ENCODE data around the gene TMIGD1.
A peak's percentile ranks its signal among the peaks of the same experiment; 100 is the strongest.

TMIGD1 gene

GRCh38 chr17:30296499-30297080 is 37.3 kb downstream of the TMIGD1 start:
- Mint-ChIP-seq H3K36me3 (ENCODE audit: low read depth) (no peaks in the 10 kb centered on the region), H3K27ac (no peak overlapping the region), H3K9me3 (no peaks in the 10 kb centered on the region), H3K4me3 (no peak overlapping the region), H3K27me3 (ENCODE audit: low read depth) (no peaks in the 10 kb centered on the region), H3K4me1 (ENCODE audit: low read depth) (no peaks in the 10 kb centered on the region)

GRCh38 chr17:30292286-30292858 is 41.5 kb downstream of the TMIGD1 start:
- no peaks in the 10 kb centered on the region for H3K9me3 Mint-ChIP-seq
- peak overlapping the region; percentile 23 for H3K27ac Mint-ChIP-seq
- H3K36me3 Mint-ChIP-seq (ENCODE audit: low read depth): peaks cover 8% of the 10 kb centered on the region
- H3K4me1 Mint-ChIP-seq (ENCODE audit: low read depth): peaks cover 15% of the 10 kb centered on the region
- H3K27me3 Mint-ChIP-seq (ENCODE audit: low read depth): no peaks in the 10 kb centered on the region
- H3K4me3 Mint-ChIP-seq: peak overlapping the region; percentile 61

- Mint-ChIP-seq H3K36me3 (ENCODE audit: low read depth) (peaks cover 12% of the 10 kb centered on the region), H3K27me3 (ENCODE audit: low read depth) (no peaks in the 10 kb centered on the region), H3K9me3 (no peaks in the 10 kb centered on the region), H3K27ac (peak within 1 kb of the TSS; percentile 84), H3K4me1 (ENCODE audit: low read depth) (peaks cover 15% of the 10 kb centered on the region), H3K4me3 (peak within 1 kb of the TSS; percentile 91)
Observed at GRCh38 chr17:30291543-30292285, 42.1 kb downstream of the TMIGD1 start, which contains the start of gene BLMH. Gene BLMH, minus strand, starts transcription at chr17:30291944. Its CDS starts 125 bp downstream, at chr17:30291819.

GRCh38 chr17:30290696-30291542 is 42.9 kb downstream of the TMIGD1 start:
- no peaks in the 10 kb centered on the region for H3K27me3 Mint-ChIP-seq (ENCODE audit: low read depth)

GRCh38 chr17:30290077-30290476 is 43.8 kb downstream of the TMIGD1 start:
- H3K9me3 Mint-ChIP-seq: no peaks in the 10 kb centered on the region
- H3K27ac Mint-ChIP-seq: no peak overlapping the region
- H3K27me3 Mint-ChIP-seq (ENCODE audit: low read depth): no peaks in the 10 kb centered on the region
- peak overlapping the region; percentile 91 for H3K4me3 Mint-ChIP-seq
- peaks cover 20% of the 10 kb centered on the region for H3K36me3 Mint-ChIP-seq (ENCODE audit: low read depth)
- peaks cover 15% of the 10 kb centered on the region for H3K4me1 Mint-ChIP-seq (ENCODE audit: low read depth)

More at GRCh38 chr17:30290696-30291542, 42.9 kb downstream of the TMIGD1 start:
- peak overlapping the region; percentile 84 for H3K27ac Mint-ChIP-seq
- H3K4me3 Mint-ChIP-seq: peak overlapping the region; percentile 91
- H3K36me3 Mint-ChIP-seq (ENCODE audit: low read depth): peaks cover 14% of the 10 kb centered on the region
- no peaks in the 10 kb centered on the region for H3K9me3 Mint-ChIP-seq
- peaks cover 15% of the 10 kb centered on the region for H3K4me1 Mint-ChIP-seq (ENCODE audit: low read depth)

- Mint-ChIP-seq H3K27me3 (ENCODE audit: low read depth) (no peaks in the 10 kb centered on the region), H3K36me3 (ENCODE audit: low read depth) (peaks cover 30% of the 10 kb centered on the region), H3K4me3 (no peak overlapping the region), H3K9me3 (no peaks in the 10 kb centered on the region), H3K4me1 (ENCODE audit: low read depth) (peaks cover 4% of the 10 kb centered on the region), H3K27ac (no peak overlapping the region)
Observed at GRCh38 chr17:30279156-30279555, 54.7 kb downstream of the TMIGD1 start.

GRCh38 chr17:30278032-30278431 is 55.8 kb downstream of the TMIGD1 start:
- peaks cover 31% of the 10 kb centered on the region for H3K36me3 Mint-ChIP-seq (ENCODE audit: low read depth)
- H3K4me3 Mint-ChIP-seq: no peak overlapping the region
- H3K27ac Mint-ChIP-seq: no peak overlapping the region
- no peaks in the 10 kb centered on the region for H3K9me3 Mint-ChIP-seq
- H3K27me3 Mint-ChIP-seq (ENCODE audit: low read depth): no peaks in the 10 kb centered on the region
- peaks cover 4% of the 10 kb centered on the region for H3K4me1 Mint-ChIP-seq (ENCODE audit: low read depth)

GRCh38 chr17:30275911-30276310 is 57.9 kb downstream of the TMIGD1 start:
- H3K27ac Mint-ChIP-seq: no peak overlapping the region
- H3K27me3 Mint-ChIP-seq (ENCODE audit: low read depth): no peaks in the 10 kb centered on the region
- H3K9me3 Mint-ChIP-seq: no peaks in the 10 kb centered on the region
- no peak overlapping the region for H3K4me3 Mint-ChIP-seq
- peaks cover 39% of the 10 kb centered on the region for H3K36me3 Mint-ChIP-seq (ENCODE audit: low read depth)
- H3K4me1 Mint-ChIP-seq (ENCODE audit: low read depth): peaks cover 4% of the 10 kb centered on the region

- no peak overlapping the region for H3K27ac Mint-ChIP-seq
- no peaks in the 10 kb centered on the region for H3K27me3 Mint-ChIP-seq (ENCODE audit: low read depth)
- peaks cover 4% of the 10 kb centered on the region for H3K4me1 Mint-ChIP-seq (ENCODE audit: low read depth)
- peaks cover 38% of the 10 kb centered on the region for H3K36me3 Mint-ChIP-seq (ENCODE audit: low read depth)
- H3K9me3 Mint-ChIP-seq: no peaks in the 10 kb centered on the region
- no peak overlapping the region for H3K4me3 Mint-ChIP-seq
Observed at GRCh38 chr17:30274887-30275286, 59.0 kb downstream of the TMIGD1 start.

GRCh38 chr17:30273373-30273772 is 60.5 kb downstream of the TMIGD1 start:
- peaks cover 3% of the 10 kb centered on the region for H3K4me1 Mint-ChIP-seq (ENCODE audit: low read depth)
- H3K36me3 Mint-ChIP-seq (ENCODE audit: low read depth): peaks cover 35% of the 10 kb centered on the region
- H3K9me3 Mint-ChIP-seq: no peaks in the 10 kb centered on the region
- H3K4me3 Mint-ChIP-seq: no peak overlapping the region
- H3K27ac Mint-ChIP-seq: no peak overlapping the region
- no peaks in the 10 kb centered on the region for H3K27me3 Mint-ChIP-seq (ENCODE audit: low read depth)

GRCh38 chr17:30271102-30271501 is 62.8 kb downstream of the TMIGD1 start:
- no peak overlapping the region for H3K27ac Mint-ChIP-seq
- peaks cover 3% of the 10 kb centered on the region for H3K4me1 Mint-ChIP-seq (ENCODE audit: low read depth)
- peaks cover 43% of the 10 kb centered on the region for H3K36me3 Mint-ChIP-seq (ENCODE audit: low read depth)

GRCh38 chr17:30267625-30268024 is 66.2 kb downstream of the TMIGD1 start:
- H3K4me1 Mint-ChIP-seq (ENCODE audit: low read depth): no peaks in the 10 kb centered on the region
- H3K4me3 Mint-ChIP-seq: no peak overlapping the region
- H3K27ac Mint-ChIP-seq: no peak overlapping the region
- peaks cover 44% of the 10 kb centered on the region for H3K36me3 Mint-ChIP-seq (ENCODE audit: low read depth)
- no peaks in the 10 kb centered on the region for H3K9me3 Mint-ChIP-seq
- no peaks in the 10 kb centered on the region for H3K27me3 Mint-ChIP-seq (ENCODE audit: low read depth)

More at GRCh38 chr17:30271102-30271501, 62.8 kb downstream of the TMIGD1 start:
- Mint-ChIP-seq H3K27me3 (ENCODE audit: low read depth) (no peaks in the 10 kb centered on the region), H3K9me3 (no peaks in the 10 kb centered on the region), H3K4me3 (no peak overlapping the region)
